ENCODE results near the gene PILRA. TPM values are rescaled to one million over a fixed set of nuclear protein-coding genes. Genes with fewer than 3 reads are reported as not detected.
A peak's percentile ranks its signal among the peaks of the same experiment; 100 is the strongest.

PILRA gene
- total RNA-seq, 1 donor from 2014 or later = 1.6 TPM

DNA sequence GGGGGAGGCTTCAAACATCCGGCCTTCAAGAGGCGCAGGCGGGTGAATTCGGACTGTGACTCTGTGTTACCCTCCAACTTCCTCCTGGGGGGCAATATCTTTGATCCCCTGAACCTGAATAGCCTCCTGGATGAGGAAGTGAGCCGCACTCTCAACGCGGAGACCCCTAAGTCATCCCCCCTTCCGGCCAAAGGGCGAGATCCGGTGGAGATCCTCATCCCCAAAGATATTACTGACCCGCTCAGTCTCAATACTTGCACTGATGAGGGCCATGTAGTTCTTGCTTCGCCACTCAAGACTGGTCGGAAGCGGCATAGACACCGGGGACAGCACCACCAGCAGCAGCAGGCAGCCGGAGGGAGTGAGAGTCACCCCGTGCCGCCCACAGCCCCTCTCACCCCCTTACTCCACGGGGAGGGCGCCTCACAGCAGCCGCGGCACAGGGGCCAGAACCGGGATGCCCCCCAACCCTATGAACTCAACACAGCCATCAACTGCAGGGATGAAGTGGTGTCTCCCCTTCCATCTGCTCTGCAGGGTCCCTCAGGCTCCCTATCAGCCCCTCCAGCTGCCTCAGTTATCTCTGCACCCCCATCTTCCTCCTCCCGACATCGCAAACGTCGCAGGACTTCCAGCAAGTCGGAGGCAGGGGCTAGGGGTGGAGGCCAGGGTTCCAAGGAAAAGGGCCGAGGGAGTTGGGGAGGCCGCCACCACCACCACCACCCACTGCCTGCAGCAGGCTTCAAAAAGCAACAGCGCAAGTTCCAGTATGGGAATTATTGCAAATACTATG, 57.4 kb downstream of the PILRA start:
- Histone ChIP-seq H3K9ac (ENCODE audit: low read depth in 1 of 3, low read length in 3 of 3) (peak overlapping the region; percentile 95 to 99 (median 97)), H3K9me3 (ENCODE audit: control insufficient read depth in 3 of 3, low read length in 3 of 3) (no peaks in the 10 kb centered on the region), H3K36me3 (ENCODE audit: control insufficient read depth in 3 of 3, insufficient read depth in 3 of 3, low read length in 3 of 3) (peaks cover 20 to 28% (median 21%) of the 10 kb centered on the region in 3 donors), H3K4me3 (ENCODE audit: low read length in 3 of 3) (peak overlapping the region; percentile 63 to 91 (median 85)), H3K27me3 (ENCODE audit: control insufficient read depth in 3 of 3, insufficient read depth in 3 of 3, low read length in 3 of 3) (no peaks in the 10 kb centered on the region), H3K27ac (ENCODE audit: low read depth, low read length) (peak overlapping the region; percentile 100), H3K4me1 (ENCODE audit: control insufficient read depth in 3 of 3, insufficient read depth in 3 of 3, low read length in 3 of 3) (peaks cover 47 to 54% (median 49%) of the 10 kb centered on the region in 3 donors)

GRCh38 chr7:100431286-100431735, 58.0 kb downstream of the PILRA start:
- peak overlapping the region in 2 of 3 donors; percentile 32 to 97 for H3K9ac ChIP-seq (ENCODE audit: low read depth in 1 of 3, low read length in 3 of 3)

DNA sequence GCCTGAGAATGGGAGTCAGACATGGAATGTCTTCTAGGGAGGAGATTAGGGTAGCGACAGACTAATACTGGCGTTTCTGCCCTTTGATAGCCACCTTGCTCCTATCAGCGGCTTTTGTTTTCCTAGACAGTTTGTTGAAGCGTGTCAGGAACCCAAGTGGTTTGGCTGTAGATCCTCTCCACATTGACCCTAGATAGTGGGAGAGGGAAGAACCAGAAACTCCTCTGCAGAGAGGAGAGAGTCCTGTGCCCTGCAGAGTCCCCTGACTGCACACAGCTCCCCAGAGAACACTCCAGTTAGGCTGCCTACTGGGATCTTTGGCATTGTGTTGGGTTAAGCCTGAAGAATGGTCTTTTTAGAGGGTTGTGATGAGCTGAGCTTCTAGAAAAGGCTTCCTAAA, 58.8 kb downstream of the PILRA start:
- H3K4me3 ChIP-seq (ENCODE audit: low read length in 3 of 3) = no peak overlapping the region
- peaks cover 48 to 57% (median 49%) of the 10 kb centered on the region in 3 donors for H3K4me1 ChIP-seq (ENCODE audit: control insufficient read depth in 3 of 3, insufficient read depth in 3 of 3, low read length in 3 of 3)
- no peaks in the 10 kb centered on the region for H3K27me3 ChIP-seq (ENCODE audit: control insufficient read depth in 3 of 3, insufficient read depth in 3 of 3, low read length in 3 of 3)
- no peaks in the 10 kb centered on the region for H3K9me3 ChIP-seq (ENCODE audit: control insufficient read depth in 3 of 3, low read length in 3 of 3)
- no peak overlapping the region for H3K27ac ChIP-seq (ENCODE audit: low read depth, low read length)
- peak overlapping the region in 1 of 3 donors; percentile 32 for H3K9ac ChIP-seq (ENCODE audit: low read depth in 1 of 3, low read length in 3 of 3)
- H3K36me3 ChIP-seq (ENCODE audit: control insufficient read depth in 3 of 3, insufficient read depth in 3 of 3, low read length in 3 of 3) = peaks cover 20 to 28% (median 21%) of the 10 kb centered on the region in 3 donors

More at GRCh38 chr7:100431286-100431735, 58.0 kb downstream of the PILRA start:
- Histone ChIP-seq H3K9me3 (ENCODE audit: control insufficient read depth in 3 of 3, low read length in 3 of 3) (no peaks in the 10 kb centered on the region), H3K4me1 (ENCODE audit: control insufficient read depth in 3 of 3, insufficient read depth in 3 of 3, low read length in 3 of 3) (peaks cover 48 to 55% (median 49%) of the 10 kb centered on the region in 3 donors), H3K27me3 (ENCODE audit: control insufficient read depth in 3 of 3, insufficient read depth in 3 of 3, low read length in 3 of 3) (no peaks in the 10 kb centered on the region), H3K4me3 (ENCODE audit: low read length in 3 of 3) (peak overlapping the region in 1 of 3 donors; percentile 63), H3K27ac (ENCODE audit: low read depth, low read length) (no peak overlapping the region), H3K36me3 (ENCODE audit: control insufficient read depth in 3 of 3, insufficient read depth in 3 of 3, low read length in 3 of 3) (peaks cover 20 to 28% (median 21%) of the 10 kb centered on the region in 3 donors)

DNA sequence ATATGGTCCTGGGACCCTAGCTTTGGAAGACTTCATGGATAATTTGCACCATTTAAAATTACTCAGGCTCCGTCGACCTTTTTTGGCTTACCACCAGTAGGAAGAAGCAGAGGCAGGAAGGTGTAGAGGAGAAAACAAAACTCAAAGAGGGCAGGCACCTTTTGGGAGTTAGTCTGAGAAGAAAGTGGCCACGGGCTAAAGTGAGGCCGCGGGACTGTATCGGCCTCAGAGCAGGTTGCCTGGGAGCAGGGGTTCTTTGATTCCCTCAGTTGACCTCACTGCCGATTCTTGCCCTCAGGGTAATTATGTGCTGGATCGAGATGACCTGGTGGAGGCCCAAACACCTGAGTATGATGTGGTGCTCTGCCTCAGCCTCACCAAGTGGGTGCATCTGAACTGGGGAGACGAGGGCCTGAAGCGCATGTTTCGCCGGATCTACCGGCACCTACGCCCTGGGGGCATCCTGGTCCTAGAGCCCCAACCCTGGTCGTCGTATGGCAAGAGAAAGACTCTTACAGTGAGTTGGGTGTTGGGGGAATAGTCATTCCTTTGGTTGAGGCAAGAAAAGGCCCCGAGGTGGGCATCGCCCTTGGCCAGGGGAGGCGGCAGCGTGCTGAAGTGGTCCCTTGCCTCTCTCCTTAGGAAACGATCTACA, 59.5 kb downstream of the PILRA start:
- Histone ChIP-seq H3K27ac (ENCODE audit: low read depth, low read length) (no peak overlapping the region), H3K4me3 (ENCODE audit: low read length in 3 of 3) (no peak overlapping the region), H3K27me3 (ENCODE audit: control insufficient read depth in 3 of 3, insufficient read depth in 3 of 3, low read length in 3 of 3) (no peaks in the 10 kb centered on the region), H3K4me1 (ENCODE audit: control insufficient read depth in 3 of 3, insufficient read depth in 3 of 3, low read length in 3 of 3) (peaks cover 47 to 57% (median 48%) of the 10 kb centered on the region in 3 donors), H3K36me3 (ENCODE audit: control insufficient read depth in 3 of 3, insufficient read depth in 3 of 3, low read length in 3 of 3) (peaks cover 20 to 28% (median 21%) of the 10 kb centered on the region in 3 donors), H3K9me3 (ENCODE audit: control insufficient read depth in 3 of 3, low read length in 3 of 3) (no peaks in the 10 kb centered on the region), H3K9ac (ENCODE audit: low read depth in 1 of 3, low read length in 3 of 3) (peak overlapping the region in 2 of 3 donors; percentile 40 to 53)

DNA sequence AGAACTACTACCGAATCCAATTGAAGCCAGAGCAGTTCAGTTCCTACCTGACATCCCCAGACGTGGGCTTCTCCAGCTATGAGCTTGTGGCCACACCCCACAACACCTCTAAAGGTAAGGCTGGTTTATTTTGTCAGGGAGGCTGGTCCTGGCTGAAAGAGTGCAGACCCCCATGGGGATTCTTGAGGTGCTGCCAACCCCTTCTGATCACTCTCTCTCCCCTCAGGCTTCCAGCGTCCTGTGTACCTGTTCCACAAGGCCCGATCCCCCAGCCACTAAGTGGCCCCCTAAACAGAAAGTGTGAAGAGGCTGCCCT, 59.9 kb downstream of the PILRA start:
- no peaks in the 10 kb centered on the region for H3K27me3 ChIP-seq (ENCODE audit: control insufficient read depth in 3 of 3, insufficient read depth in 3 of 3, low read length in 3 of 3)
- no peak overlapping the region for H3K27ac ChIP-seq (ENCODE audit: low read depth, low read length)
- no peak overlapping the region for H3K4me3 ChIP-seq (ENCODE audit: low read length in 3 of 3)
- H3K36me3 ChIP-seq (ENCODE audit: control insufficient read depth in 3 of 3, insufficient read depth in 3 of 3, low read length in 3 of 3) = peaks cover 20 to 28% (median 21%) of the 10 kb centered on the region in 3 donors
- peaks cover 43 to 53% (median 45%) of the 10 kb centered on the region in 3 donors for H3K4me1 ChIP-seq (ENCODE audit: control insufficient read depth in 3 of 3, insufficient read depth in 3 of 3, low read length in 3 of 3)
- H3K9me3 ChIP-seq (ENCODE audit: control insufficient read depth in 3 of 3, low read length in 3 of 3) = no peaks in the 10 kb centered on the region
- peak overlapping the region in 2 of 3 donors; percentile 2 to 33 for H3K9ac ChIP-seq (ENCODE audit: low read depth in 1 of 3, low read length in 3 of 3)

GRCh38 chr7:100433592-100434296, 60.5 kb downstream of the PILRA start:
- peaks cover 43 to 53% (median 45%) of the 10 kb centered on the region in 3 donors for H3K4me1 ChIP-seq (ENCODE audit: control insufficient read depth in 3 of 3, insufficient read depth in 3 of 3, low read length in 3 of 3)
- H3K9me3 ChIP-seq (ENCODE audit: control insufficient read depth in 3 of 3, low read length in 3 of 3) = no peaks in the 10 kb centered on the region
- no peak overlapping the region for H3K27ac ChIP-seq (ENCODE audit: low read depth, low read length)
- H3K27me3 ChIP-seq (ENCODE audit: control insufficient read depth in 3 of 3, insufficient read depth in 3 of 3, low read length in 3 of 3) = no peaks in the 10 kb centered on the region
- no peak overlapping the region for H3K4me3 ChIP-seq (ENCODE audit: low read length in 3 of 3)
- H3K9ac ChIP-seq (ENCODE audit: low read depth in 1 of 3, low read length in 3 of 3) = peak overlapping the region in 2 of 3 donors; percentile 2 to 33
- H3K36me3 ChIP-seq (ENCODE audit: control insufficient read depth in 3 of 3, insufficient read depth in 3 of 3, low read length in 3 of 3) = peaks cover 20 to 28% (median 21%) of the 10 kb centered on the region in 3 donors

DNA sequence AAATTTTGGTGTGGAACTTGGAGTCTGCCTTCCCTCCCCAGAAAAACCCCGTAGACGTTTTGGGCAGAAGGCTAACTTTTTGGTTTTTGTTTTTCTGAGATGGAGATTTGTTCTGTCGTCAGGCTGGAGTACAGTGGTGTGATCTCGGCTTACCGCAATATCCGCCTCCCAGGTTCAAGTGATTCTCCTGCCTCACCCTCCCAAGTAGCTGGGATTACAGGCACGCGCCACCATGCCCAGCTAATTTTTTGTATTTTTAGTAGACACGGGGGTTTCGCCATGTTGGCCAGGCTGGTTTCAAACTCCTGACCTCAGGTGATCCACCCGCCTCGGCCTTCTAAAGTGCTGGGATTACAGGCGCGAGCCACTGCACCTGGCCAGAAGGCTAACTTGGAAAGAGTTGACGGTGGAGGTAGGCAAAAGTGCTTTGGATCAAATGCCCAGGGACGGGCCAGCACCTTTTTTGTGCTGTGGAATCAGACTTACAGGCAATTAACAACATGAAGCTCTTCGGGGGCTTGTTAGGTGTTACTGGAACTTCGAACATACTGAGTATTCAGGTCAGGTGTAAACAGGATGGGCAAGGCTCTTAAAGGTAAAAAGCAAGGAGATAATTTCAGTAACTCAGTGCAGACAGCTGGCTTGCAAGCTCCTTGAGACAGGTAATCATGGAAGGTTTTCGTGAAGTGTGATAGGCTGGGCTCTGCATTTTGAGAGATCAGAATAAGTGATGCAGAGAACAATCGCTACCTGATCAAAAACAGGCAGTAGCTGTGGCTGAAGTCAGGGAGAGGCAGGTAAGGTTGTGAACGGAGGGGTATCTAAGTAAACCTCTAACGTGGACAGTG, 61.2 kb downstream of the PILRA start:
- H3K27ac ChIP-seq (ENCODE audit: low read depth, low read length) = no peak overlapping the region
- peak overlapping the region in 2 of 3 donors; percentile 83 to 85 for H3K4me3 ChIP-seq (ENCODE audit: low read length in 3 of 3)
- H3K4me1 ChIP-seq (ENCODE audit: control insufficient read depth in 3 of 3, insufficient read depth in 3 of 3, low read length in 3 of 3) = peaks cover 43 to 53% (median 45%) of the 10 kb centered on the region in 3 donors
- H3K9me3 ChIP-seq (ENCODE audit: control insufficient read depth in 3 of 3, low read length in 3 of 3) = no peaks in the 10 kb centered on the region
- no peaks in the 10 kb centered on the region for H3K27me3 ChIP-seq (ENCODE audit: control insufficient read depth in 3 of 3, insufficient read depth in 3 of 3, low read length in 3 of 3)
- H3K36me3 ChIP-seq (ENCODE audit: control insufficient read depth in 3 of 3, insufficient read depth in 3 of 3, low read length in 3 of 3) = peaks cover 20 to 28% (median 21%) of the 10 kb centered on the region in 3 donors
- H3K9ac ChIP-seq (ENCODE audit: low read depth in 1 of 3, low read length in 3 of 3) = peak overlapping the region in 1 of 3 donors; percentile 88

DNA sequence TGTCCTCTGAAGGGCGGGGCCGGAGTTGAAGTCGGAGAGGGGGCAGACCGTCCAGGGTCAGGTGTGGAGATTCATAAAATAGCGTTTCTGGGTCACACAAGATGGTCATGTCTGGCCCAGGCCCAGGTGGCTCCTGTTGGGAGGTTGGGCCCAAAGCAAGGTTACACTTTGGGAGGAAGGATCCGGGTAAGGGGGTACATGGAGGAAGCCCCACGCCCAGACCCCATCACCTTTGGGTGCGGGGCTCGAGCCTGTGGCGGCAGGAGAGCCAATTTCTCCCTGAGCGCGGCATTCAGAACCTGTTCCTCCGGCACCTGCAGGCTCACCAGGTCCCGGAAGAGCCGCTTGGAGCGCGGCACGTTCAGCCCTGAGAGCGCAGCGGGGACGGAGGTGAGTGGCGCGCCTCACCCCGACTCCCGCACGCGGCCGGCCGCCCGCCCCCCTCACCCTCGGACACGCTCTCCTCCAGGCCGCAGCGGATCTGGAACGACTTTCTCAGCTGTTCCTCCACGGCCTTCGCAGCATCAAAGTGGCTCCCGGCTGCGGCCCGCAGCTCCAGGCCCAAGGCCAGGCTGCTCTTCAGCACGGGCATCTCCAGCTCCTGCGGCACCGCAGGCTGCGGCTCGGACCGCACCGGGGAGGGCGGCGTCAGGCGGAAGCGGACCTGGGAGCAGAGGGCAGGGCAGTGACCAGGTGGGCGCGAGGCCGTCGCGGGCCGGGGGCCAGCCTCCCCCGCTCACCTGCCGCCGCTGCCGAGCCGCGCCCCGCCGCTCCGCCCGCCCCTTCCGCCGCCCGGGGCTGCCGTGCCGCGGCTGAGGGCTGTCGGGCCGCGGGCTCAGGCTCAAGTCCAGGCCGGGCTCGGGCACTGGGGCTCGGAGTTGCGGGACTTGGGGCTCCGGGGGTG, 62.4 kb downstream of the PILRA start:
- H3K27me3 ChIP-seq (ENCODE audit: control insufficient read depth in 3 of 3, insufficient read depth in 3 of 3, low read length in 3 of 3) = no peaks in the 10 kb centered on the region
- peaks cover 41 to 50% (median 42%) of the 10 kb centered on the region in 3 donors for H3K4me1 ChIP-seq (ENCODE audit: control insufficient read depth in 3 of 3, insufficient read depth in 3 of 3, low read length in 3 of 3)
- H3K9me3 ChIP-seq (ENCODE audit: control insufficient read depth in 3 of 3, low read length in 3 of 3) = no peaks in the 10 kb centered on the region
- H3K36me3 ChIP-seq (ENCODE audit: control insufficient read depth in 3 of 3, insufficient read depth in 3 of 3, low read length in 3 of 3) = peaks cover 20 to 28% (median 21%) of the 10 kb centered on the region in 3 donors
- H3K9ac ChIP-seq (ENCODE audit: low read depth in 1 of 3, low read length in 3 of 3) = peak overlapping the region; percentile 88 to 89 (median 89)
- peak overlapping the region; percentile 82 for H3K27ac ChIP-seq (ENCODE audit: low read depth, low read length)
- peak overlapping the region; percentile 83 to 90 (median 85) for H3K4me3 ChIP-seq (ENCODE audit: low read length in 3 of 3)
